ENCODE data around the gene TMEM81.

GRCh38 chr1:205053296-205053695, 31.0 kb downstream of the TMEM81 start:
- TF ChIP-seq, protein P1, sequence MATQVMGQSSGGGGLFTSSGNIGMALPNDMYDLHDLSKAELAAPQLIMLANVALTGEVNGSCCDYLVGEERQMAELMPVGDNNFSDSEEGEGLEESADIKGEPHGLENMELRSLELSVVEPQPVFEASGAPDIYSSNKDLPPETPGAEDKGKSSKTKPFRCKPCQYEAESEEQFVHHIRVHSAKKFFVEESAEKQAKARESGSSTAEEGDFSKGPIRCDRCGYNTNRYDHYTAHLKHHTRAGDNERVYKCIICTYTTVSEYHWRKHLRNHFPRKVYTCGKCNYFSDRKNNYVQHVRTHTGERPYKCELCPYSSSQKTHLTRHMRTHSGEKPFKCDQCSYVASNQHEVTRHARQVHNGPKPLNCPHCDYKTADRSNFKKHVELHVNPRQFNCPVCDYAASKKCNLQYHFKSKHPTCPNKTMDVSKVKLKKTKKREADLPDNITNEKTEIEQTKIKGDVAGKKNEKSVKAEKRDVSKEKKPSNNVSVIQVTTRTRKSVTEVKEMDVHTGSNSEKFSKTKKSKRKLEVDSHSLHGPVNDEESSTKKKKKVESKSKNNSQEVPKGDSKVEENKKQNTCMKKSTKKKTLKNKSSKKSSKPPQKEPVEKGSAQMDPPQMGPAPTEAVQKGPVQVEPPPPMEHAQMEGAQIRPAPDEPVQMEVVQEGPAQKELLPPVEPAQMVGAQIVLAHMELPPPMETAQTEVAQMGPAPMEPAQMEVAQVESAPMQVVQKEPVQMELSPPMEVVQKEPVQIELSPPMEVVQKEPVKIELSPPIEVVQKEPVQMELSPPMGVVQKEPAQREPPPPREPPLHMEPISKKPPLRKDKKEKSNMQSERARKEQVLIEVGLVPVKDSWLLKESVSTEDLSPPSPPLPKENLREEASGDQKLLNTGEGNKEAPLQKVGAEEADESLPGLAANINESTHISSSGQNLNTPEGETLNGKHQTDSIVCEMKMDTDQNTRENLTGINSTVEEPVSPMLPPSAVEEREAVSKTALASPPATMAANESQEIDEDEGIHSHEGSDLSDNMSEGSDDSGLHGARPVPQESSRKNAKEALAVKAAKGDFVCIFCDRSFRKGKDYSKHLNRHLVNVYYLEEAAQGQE (IDR thresholded peaks at IDR 0.05) = no peak
- no peak for TF ChIP-seq CTCF (IDR thresholded peaks at IDR 0.05; ENCODE audit: low read depth, low read length, missing input control)
- no peak for TF ChIP-seq YY1 (IDR thresholded peaks at IDR 0.05)
- no peak for TF ChIP-seq SP1 (IDR thresholded peaks at IDR 0.05)
- no peak for TF ChIP-seq RAD21 (IDR thresholded peaks at IDR 0.05)
- TF ChIP-seq FOXA1 (IDR thresholded peaks at IDR 0.05) = no peak
- TF ChIP-seq TAF1 (conservative IDR thresholded peaks at IDR 0.05) = no peak
- TF ChIP-seq JUND (IDR thresholded peaks at IDR 0.05) = no peak
- TF ChIP-seq GABPA (IDR thresholded peaks at IDR 0.05 in 1 of 2, conservative IDR thresholded peaks at IDR 0.05 in 1 of 2) = no peak
- TF ChIP-seq HNF4G (IDR thresholded peaks at IDR 0.05) = no peak
- TF ChIP-seq, protein P2, sequence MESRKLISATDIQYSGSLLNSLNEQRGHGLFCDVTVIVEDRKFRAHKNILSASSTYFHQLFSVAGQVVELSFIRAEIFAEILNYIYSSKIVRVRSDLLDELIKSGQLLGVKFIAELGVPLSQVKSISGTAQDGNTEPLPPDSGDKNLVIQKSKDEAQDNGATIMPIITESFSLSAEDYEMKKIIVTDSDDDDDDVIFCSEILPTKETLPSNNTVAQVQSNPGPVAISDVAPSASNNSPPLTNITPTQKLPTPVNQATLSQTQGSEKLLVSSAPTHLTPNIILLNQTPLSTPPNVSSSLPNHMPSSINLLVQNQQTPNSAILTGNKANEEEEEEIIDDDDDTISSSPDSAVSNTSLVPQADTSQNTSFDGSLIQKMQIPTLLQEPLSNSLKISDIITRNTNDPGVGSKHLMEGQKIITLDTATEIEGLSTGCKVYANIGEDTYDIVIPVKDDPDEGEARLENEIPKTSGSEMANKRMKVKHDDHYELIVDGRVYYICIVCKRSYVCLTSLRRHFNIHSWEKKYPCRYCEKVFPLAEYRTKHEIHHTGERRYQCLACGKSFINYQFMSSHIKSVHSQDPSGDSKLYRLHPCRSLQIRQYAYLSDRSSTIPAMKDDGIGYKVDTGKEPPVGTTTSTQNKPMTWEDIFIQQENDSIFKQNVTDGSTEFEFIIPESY (IDR thresholded peaks at IDR 0.05) = no peak
- no peak for TF ChIP-seq MAX (IDR thresholded peaks at IDR 0.05)
- no peak for TF ChIP-seq ATF3 (IDR thresholded peaks at IDR 0.05)
